Retinal pigment epithelial cell (primary cell): Measurements from ENCODE around the gene OR51B4.
"Not testable (repeated sequence)": the region's sequence is repeated elsewhere in the genome, so short reads cannot be mapped to it uniquely, and the experiment has no call there.

Experiments
- DNase-seq: peaks from one replicate; pipeline ENCODE4 v3.0.0-alpha.2; 2010; ENCODE audit warnings: low read depth
- H3K4me3 ChIP-seq: 2 replicates; pipeline ENCODE4 v1.5.1; 2011; ENCODE audit warnings: mild to moderate bottlenecking, low read length, control low read depth, moderate library complexity
- CTCF ChIP-seq: conservative IDR thresholded peaks from 2 replicates; pipeline ENCODE4 v1.5.1; 2011; ENCODE audit warnings: low read depth, low read length, control low read depth, inconsistent platforms

OR51B4 gene

DNA sequence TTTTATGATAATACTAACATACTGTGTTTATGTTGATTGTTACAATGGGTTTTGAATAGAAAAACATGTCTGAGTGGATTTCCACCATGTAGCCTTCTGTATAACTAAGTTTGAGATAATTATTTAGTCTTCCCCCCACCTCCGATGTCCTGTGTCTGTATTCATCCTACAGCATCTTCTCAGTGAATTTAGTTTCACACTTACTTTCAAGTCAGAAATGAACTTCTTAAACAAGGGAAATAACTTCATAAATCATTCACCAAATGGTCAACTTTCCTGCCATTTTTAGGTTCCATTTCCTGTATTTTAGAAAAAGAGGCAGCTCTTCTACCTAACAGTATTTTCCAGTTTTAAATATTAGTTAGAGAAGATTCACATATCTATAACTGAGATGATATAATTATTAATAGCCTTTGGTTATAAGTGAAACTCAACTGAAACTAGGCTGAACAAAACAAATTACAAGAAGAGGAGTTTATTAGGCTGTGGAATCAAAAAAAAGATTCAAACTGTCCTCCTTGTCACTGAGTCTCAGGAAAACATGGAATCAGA lies 38.1 kb upstream of the OR51B4 start:
- no peak for TF ChIP-seq CTCF
- no peak overlapping the region for H3K4me3 ChIP-seq
- DNase-seq = no peak

DNA sequence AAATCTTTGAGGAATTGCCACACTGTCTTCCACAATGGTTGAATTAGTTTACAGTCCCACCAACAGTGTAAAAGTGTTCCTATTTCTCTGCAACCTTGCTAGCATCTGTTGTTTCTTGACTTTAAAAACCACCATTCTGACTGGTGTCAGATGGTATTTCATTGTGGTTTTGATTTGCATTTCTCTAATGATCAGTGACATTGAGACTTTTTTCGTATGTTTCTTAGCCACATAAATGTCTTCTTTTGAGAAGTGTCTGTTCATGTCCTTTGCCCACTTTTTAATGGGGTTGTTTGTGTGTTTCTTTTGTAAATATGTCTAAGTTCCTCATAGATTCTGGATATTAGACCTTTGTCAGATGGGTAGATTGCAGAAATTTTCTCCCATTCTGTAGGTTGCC lies 35.5 kb upstream of the OR51B4 start:
- not testable (repeated sequence) for DNase-seq

GRCh38 chr11:5336331-5336730 lies 34.6 kb upstream of the OR51B4 start:
- no peak for DNase-seq
- TF ChIP-seq CTCF = no peak
- no peak overlapping the region for H3K4me3 ChIP-seq

More for the DNA sequence above, 35.5 kb upstream of the OR51B4 start:
- not testable (repeated sequence) for H3K4me3 ChIP-seq

- no peak for TF ChIP-seq CTCF
- no peak overlapping the region for H3K4me3 ChIP-seq
- no peak for DNase-seq
These were observed 33.4 kb upstream of the OR51B4 start for GRCh38 chr11:5335170-5335569.

DNA sequence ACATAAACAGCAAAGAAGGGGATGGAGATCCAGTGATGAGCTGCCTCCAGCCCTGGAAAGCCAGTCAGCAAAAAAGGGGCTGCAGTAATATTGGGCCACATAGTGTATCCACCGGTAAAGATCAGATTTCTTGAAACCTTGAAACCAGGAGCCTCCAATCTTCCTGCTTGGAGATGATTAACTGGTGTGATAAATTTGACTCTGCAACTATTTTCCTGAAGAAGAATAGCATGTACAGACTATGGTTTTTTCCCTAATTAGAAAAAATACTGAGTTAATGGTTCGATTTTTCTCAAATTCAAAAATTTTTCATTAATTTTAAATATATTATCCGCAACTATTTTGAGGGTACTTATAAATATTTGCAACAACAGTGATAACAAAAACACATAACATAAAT lies 22.5 kb upstream of the OR51B4 start, which contains the start of gene OR51B2:
Gene OR51B2 (minus strand): TSS at position 101 of the 400 bp plus-strand sequence. CDS start 0 bp downstream, at position 101.
- H3K4me3 ChIP-seq = no peak within 1 kb of the TSS
- no peak for TF ChIP-seq CTCF

GRCh38 chr11:5317292-5317691 lies 15.5 kb upstream of the OR51B4 start:
- TF ChIP-seq CTCF = no peak
- no peak for DNase-seq
- no peak overlapping the region for H3K4me3 ChIP-seq

More for the DNA sequence above, 22.5 kb upstream of the OR51B4 start, which contains the start of gene OR51B2:
- DNase-seq = no peak

GRCh38 chr11:5313326-5314023 lies 11.7 kb upstream of the OR51B4 start:
- H3K4me3 ChIP-seq, DNase-seq: not testable (repeated sequence)

DNA sequence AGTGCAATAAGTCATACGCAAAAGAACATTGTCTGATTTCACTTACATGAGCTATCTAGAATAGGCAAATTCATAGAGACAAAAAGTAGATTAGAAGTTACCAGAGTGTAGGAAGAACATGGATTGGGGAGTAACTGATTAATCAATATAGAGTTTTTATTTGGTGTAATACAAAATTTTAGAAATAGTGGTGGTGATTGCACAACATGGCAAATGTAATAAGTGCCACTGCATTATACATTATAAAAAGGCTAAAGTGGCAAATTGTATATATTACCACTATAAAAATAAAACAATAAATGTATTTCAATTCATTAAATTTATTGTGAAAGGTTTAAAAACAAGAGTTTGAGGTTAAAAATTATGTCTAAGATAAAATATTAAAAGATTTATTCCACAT lies 8.7 kb upstream of the OR51B4 start:
- TF ChIP-seq CTCF = no peak
- H3K4me3 ChIP-seq = no peak overlapping the region
- no peak for DNase-seq
